B cell (primary cell): Measurements from ENCODE around the gene BTAF1. TPM values are rescaled to one million over a fixed set of nuclear protein-coding genes. Genes with fewer than 3 reads are reported as not detected.

Source experiments
- ATAC-seq: fragments of 200-7000 bp; cut with Tn5 transposase; one replicate; pipeline ENCODE4 v1.10.0; 2021; ENCODE audit warnings: low read depth, mild to moderate bottlenecking, moderate number of reproducible peaks, moderate library complexity
- CTCF ChIA-PET: fragments of 350-600 bp; sonication (Branson Sonifier 250); formaldehyde crosslinking; loops from one replicate; lab custom pipeline; 2021; ENCODE audit warnings: antibody characterized with exemption, inconsistent platforms; lab: Charles Lee
- POLR2A ChIA-PET: fragments of 350-600 bp; sonication (Branson Sonifier 250); formaldehyde crosslinking; loops from one replicate; lab custom pipeline; 2021; ENCODE audit warnings: antibody characterized with exemption; lab: Charles Lee
- DNase-seq: peaks from one replicate; pipeline ENCODE4 v3.0.0; 2013
- H2AFZ ChIP-seq: 2 replicates; pipeline ENCODE4 v1.6.1; 2012; ENCODE audit warnings: mild to moderate bottlenecking, low read depth, low read length; ENCODE audit not compliant: insufficient read depth, poor library complexity, severe bottlenecking
- H3K27ac ChIP-seq, 2 donors: 1 replicate in 1 of 2; 2 replicates in 1 of 2; pipeline ENCODE4 v1.5.1; 2012 to 2013; ENCODE audit warnings: low read length in 2 of 2, mild to moderate bottlenecking in 2 of 2, moderate library complexity in 1 of 2
- H3K27me3 ChIP-seq, 4 experiments: fragments of 200-600 bp in 1 of 4; sonication (generic) in 1 of 4; replicated peaks in 1 of 4; 1 replicate in 2 of 4; 2 replicates in 2 of 4; pipeline versions ENCODE4 v1.6.1 to v1.7.0; 2013 to 2016; ENCODE audit warnings: low read length in 3 of 4, mild to moderate bottlenecking in 2 of 4, mixed read lengths in 1 of 4, moderate library complexity in 1 of 4; ENCODE audit not compliant: insufficient read depth in 4 of 4, control insufficient read depth in 3 of 4; ENCODE audit errors: control extremely low read depth in 1 of 4
- H3K36me3 ChIP-seq, 2 experiments: replicated peaks in 1 of 2; 1 replicate in 1 of 2; 2 replicates in 1 of 2; pipeline versions ENCODE4 v1.6.1 to v1.7.1; 2013; ENCODE audit warnings: low read length in 1 of 2; ENCODE audit not compliant: insufficient read depth in 2 of 2, control insufficient read depth in 1 of 2; ENCODE audit errors: control extremely low read depth in 1 of 2, extremely low read depth in 1 of 2
- H3K4me1 ChIP-seq, 2 donors: fragments of 200-600 bp in 1 of 2; sonication (generic) in 1 of 2; 1 replicate in 1 of 2; 2 replicates in 1 of 2; pipeline versions ENCODE4 v1.5.1 to v1.6.1; 2013 to 2017; ENCODE audit warnings: low read length in 2 of 2; ENCODE audit not compliant: control insufficient read depth in 2 of 2, insufficient read depth in 2 of 2
- H3K4me2 ChIP-seq: replicated peaks from 2 replicates; pipeline ENCODE3; 2012; ENCODE audit warnings: mild to moderate bottlenecking, low read depth, low read length; ENCODE audit not compliant: poor library complexity, severe bottlenecking
- H3K4me3 ChIP-seq, 5 experiments: fragments of 200-600 bp in 1 of 5; sonication (generic) in 1 of 5; 1 replicate in 3 of 5; 2 replicates in 2 of 5; pipeline versions ENCODE4 v1.5.1 to v1.7.0; 2011 to 2016; ENCODE audit warnings: low read length in 4 of 5, mild to moderate bottlenecking in 4 of 5, low read depth in 2 of 5, control low read depth in 1 of 5, moderate library complexity in 1 of 5; ENCODE audit not compliant: insufficient read depth in 1 of 5; ENCODE audit errors: control extremely low read depth in 1 of 5, extremely low read depth in 1 of 5
- H3K79me2 ChIP-seq: fragments of 200-600 bp; sonication (generic); one replicate; pipeline ENCODE4 v1.6.0; 2016; ENCODE audit warnings: low read length; ENCODE audit not compliant: control insufficient read depth, insufficient read depth
- H3K9ac ChIP-seq: fragments of 200-600 bp; sonication (generic); 2 replicates; pipeline ENCODE4 v1.6.1; 2017; ENCODE audit warnings: mild to moderate bottlenecking, low read length, moderate library complexity
- H3K9me3 ChIP-seq, 3 donors: one replicate each; pipeline versions ENCODE4 v1.6.1 to v1.7.1; 2013; ENCODE audit warnings: low read length in 2 of 3; ENCODE audit not compliant: control insufficient read depth in 2 of 3, insufficient read depth in 1 of 3; ENCODE audit errors: control extremely low read depth in 1 of 3
- H4K20me1 ChIP-seq: 2 replicates; pipeline ENCODE4 v1.6.0; 2012; ENCODE audit warnings: mild to moderate bottlenecking, low read length; ENCODE audit not compliant: insufficient read depth, control insufficient read depth, poor library complexity, severe bottlenecking
- H3K27ac Mint-ChIP-seq: one replicate; pipeline ENCODE4 v1.8.0; 2021; ENCODE audit warnings: mixed read lengths
- H3K27me3 Mint-ChIP-seq: one replicate; pipeline ENCODE4 v1.8.0; 2021; ENCODE audit warnings: mixed read lengths
- H3K4me1 Mint-ChIP-seq: one replicate; pipeline ENCODE4 v1.8.0; 2021; ENCODE audit warnings: mixed read lengths
- H3K4me3 Mint-ChIP-seq: one replicate; pipeline ENCODE4 v1.8.0; 2021; ENCODE audit warnings: mixed read lengths
- H3K9me3 Mint-ChIP-seq: one replicate; pipeline ENCODE4 v1.8.0; 2022; ENCODE audit warnings: mixed read lengths; ENCODE audit not compliant: insufficient read depth
- CTCF ChIP-seq: fragments of 200-600 bp; IDR thresholded peaks from one replicate; pipeline ENCODE4 v1.8.0; 2022; ENCODE audit warnings: antibody characterized with exemption, mild to moderate bottlenecking
- EZH2 ChIP-seq: IDR thresholded peaks from 2 replicates; pipeline ENCODE4 v1.6.1; 2012; ENCODE audit warnings: borderline replicate concordance, low read depth, mild to moderate bottlenecking, moderate library complexity, low read length; ENCODE audit not compliant: insufficient read depth, poor library complexity, severe bottlenecking
- WGBS: methylation state at CpG from one replicate; pipeline ENCODE4 v1.1.5; 2013; ENCODE audit warnings: missing lambda C conversion rate; ENCODE audit not compliant: insufficient coverage; 5-methylcytosine and 5-hydroxymethylcytosine counted together
- intact Hi-C: fragments of 100-400 bp; cut with micrococcal nuclease; formaldehyde crosslinking; loops from one replicate; pipeline ENCODE4 v1.10.0; 2022
- polyA plus RNA-seq: library from polyadenylated mRNA; depleted of rRNA; stranded (reverse); fragments of >200 nt; gene quantifications from 2 replicates; pipeline ENCODE4 v1.2.3, GENCODE V29; 2012
- total RNA-seq, 2 donors: library from RNA; stranded (reverse); fragments of 120-200 nt in 1 of 2; gene quantifications; 1 replicate in 1 of 2; 2 replicates in 1 of 2; pipeline versions ENCODE4 v1.2.3 to v1.2.4, GENCODE V29; 2013 to 2022

The BTAF1 gene
- total and polyA plus RNA-seq, 2 donors (not counting 1 experiment from before 2014, with no cell fraction given), result 58.2 to 78.1 TPM

GRCh38 chr10:91980319-91980718 is 56.7 kb downstream of the BTAF1 start:
- H3K9ac ChIP-seq, result no peak overlapping the region
- H3K27ac Mint-ChIP-seq, result no peak overlapping the region

GRCh38 chr10:91983416-91983815 is 59.8 kb downstream of the BTAF1 start:
- H3K36me3 ChIP-seq, result peaks cover 9 to 46% of the 10 kb centered on the region in 2 experiments
- H4K20me1 ChIP-seq, result no peaks in the 10 kb centered on the region
- H3K9me3 ChIP-seq, result no peaks in the 10 kb centered on the region
- DNase-seq (no peak), ATAC-seq (no peak)
- H3K4me3 ChIP-seq, result no peak overlapping the region
- Mint-ChIP-seq H3K4me1 (no peaks in the 10 kb centered on the region), H3K27ac (no peak overlapping the region), H3K9me3 (no peaks in the 10 kb centered on the region), H3K4me3 (no peak overlapping the region), H3K27me3 (no peaks in the 10 kb centered on the region)
- H2AFZ ChIP-seq, result no peak overlapping the region
- H3K27ac ChIP-seq, result no peak overlapping the region
- H3K27me3 ChIP-seq, result no peaks in the 10 kb centered on the region
- no peak overlapping the region for H3K4me2 ChIP-seq
- no peak overlapping the region for H3K9ac ChIP-seq
- no peaks in the 10 kb centered on the region for H3K4me1 ChIP-seq
- H3K79me2 ChIP-seq, result no peaks in the 10 kb centered on the region
- CTCF ChIA-PET, result interaction anchor here (1.0 to 1.5 kb wide), 2 partner anchors 34 to 75 kb away, joined by 3 read pairs; no protein-coding TSS in a partner anchor
- intact Hi-C loops, result no loop called here
- POLR2A ChIA-PET, result no interaction called here
- TF ChIP-seq CTCF (no peak), EZH2 (no peak)

More at GRCh38 chr10:91980319-91980718, 56.7 kb downstream of the BTAF1 start:
- Histone ChIP-seq H3K4me2 (no peak overlapping the region), H3K27ac (no peak overlapping the region), H2AFZ (no peak overlapping the region), H3K9me3 (no peaks in the 10 kb centered on the region), H3K79me2 (no peaks in the 10 kb centered on the region), H3K27me3 (no peaks in the 10 kb centered on the region), H4K20me1 (no peaks in the 10 kb centered on the region), H3K36me3 (peaks cover 4 to 36% of the 10 kb centered on the region in 2 experiments), H3K4me3 (no peak overlapping the region), H3K4me1 (no peaks in the 10 kb centered on the region)
- H3K4me3 Mint-ChIP-seq, result no peak overlapping the region
- no peaks in the 10 kb centered on the region for H3K9me3 Mint-ChIP-seq
- no CpG with 5 or more reads among the region's 1 CpG for WGBS
- no peak for ATAC-seq
- no peaks in the 10 kb centered on the region for H3K27me3 Mint-ChIP-seq
- H3K4me1 Mint-ChIP-seq, result no peaks in the 10 kb centered on the region
- intact Hi-C loops, result no loop called here
- ChIA-PET POLR2A (no interaction called here), CTCF (no interaction called here)
- no peak for DNase-seq
- TF ChIP-seq CTCF (no peak), EZH2 (no peak)
